Brain microvascular endothelial cell (primary cell): ENCODE data around the gene CAPS2.

Experiments used
- DNase-seq: peaks from one replicate; pipeline ENCODE4 v3.0.0-alpha.2; 2020
- H3K27ac ChIP-seq: fragments of 250-450 bp; sonication (Bioruptor Pico); 2 replicates; pipeline ENCODE4 v1.5.1; 2020; ENCODE audit warnings: mild to moderate bottlenecking, moderate library complexity
- H3K27me3 ChIP-seq: fragments of 250-450 bp; sonication (Bioruptor Pico); replicated peaks from 2 replicates; pipeline ENCODE4 v1.5.1; 2020; ENCODE audit warnings: mild to moderate bottlenecking
- H3K36me3 ChIP-seq: fragments of 250-450 bp; sonication (Bioruptor Pico); replicated peaks from 2 replicates; pipeline ENCODE4 v1.5.1; 2020; ENCODE audit warnings: mild to moderate bottlenecking
- H3K4me3 ChIP-seq: 2 replicates; pipeline ENCODE4 v1.5.1; 2011; ENCODE audit warnings: low read depth, mild to moderate bottlenecking, control low read depth, low read length, moderate library complexity
- in situ Hi-C: cut with HindIII; loops from 2 replicates; pipeline ENCODE4 v1.10.0; 2017; ENCODE audit warnings: low sequenced_read_pairs, low pct_ligation_motif_present
- TF ChIP-seq, protein P1 (sequence below): IDR thresholded peaks from 2 replicates; pipeline ENCODE4 v1.5.1; 2011; ENCODE audit warnings: low read depth, mild to moderate bottlenecking, moderate library complexity, low read length, control low read depth, inconsistent platforms; ENCODE audit errors: missing control alignments

Gene CAPS2

DNA sequence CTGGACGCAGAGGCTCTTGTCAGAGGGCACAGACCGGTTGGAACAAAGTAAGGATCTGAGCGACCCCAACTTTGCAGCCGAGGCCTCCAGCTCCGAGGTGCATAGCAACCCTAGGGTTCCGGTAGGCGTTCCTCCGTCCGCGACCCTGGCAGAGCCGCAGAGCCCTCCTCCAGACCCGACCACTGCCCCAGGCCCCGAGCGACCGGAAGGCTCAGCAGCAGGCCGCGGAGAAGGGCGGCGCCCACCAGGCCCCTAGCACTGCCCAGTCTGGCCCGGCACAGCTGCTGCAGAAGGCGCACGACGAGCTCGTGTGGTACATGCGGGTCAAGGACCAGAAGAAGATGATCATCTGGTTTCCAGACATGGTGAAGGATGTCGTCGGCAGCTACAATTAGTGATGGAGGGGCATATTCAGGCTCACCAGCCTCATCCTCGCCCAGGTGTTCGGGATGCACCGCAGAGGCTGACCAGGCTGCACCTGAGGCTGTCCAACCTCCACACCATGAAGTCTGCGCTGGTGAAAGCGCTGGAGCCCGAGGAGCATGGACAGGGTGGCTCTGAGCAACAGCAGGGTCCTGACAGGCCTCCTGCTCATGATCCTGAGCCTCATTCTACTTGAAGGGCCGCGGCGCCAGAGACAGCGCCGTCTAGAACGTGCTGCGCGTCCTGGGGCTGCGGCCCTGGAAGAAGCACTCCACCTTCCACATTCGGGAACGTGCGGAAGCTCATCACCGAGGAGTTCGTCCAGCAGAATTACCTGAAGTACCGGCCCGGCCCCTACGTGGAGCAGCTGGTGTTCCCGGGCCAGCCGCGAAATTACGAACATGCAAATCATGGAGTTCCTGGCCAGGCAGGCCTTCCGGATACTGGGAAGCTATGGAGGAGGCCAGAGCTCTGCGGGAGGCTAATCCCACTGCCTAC lies 24.5 kb downstream of the CAPS2 start:
- DNase-seq: no peak
- H3K36me3 ChIP-seq: no peaks in the 10 kb centered on the region
- H3K27ac ChIP-seq: no peak overlapping the region
- no peak overlapping the region for H3K4me3 ChIP-seq
- TF ChIP-seq, protein P1, sequence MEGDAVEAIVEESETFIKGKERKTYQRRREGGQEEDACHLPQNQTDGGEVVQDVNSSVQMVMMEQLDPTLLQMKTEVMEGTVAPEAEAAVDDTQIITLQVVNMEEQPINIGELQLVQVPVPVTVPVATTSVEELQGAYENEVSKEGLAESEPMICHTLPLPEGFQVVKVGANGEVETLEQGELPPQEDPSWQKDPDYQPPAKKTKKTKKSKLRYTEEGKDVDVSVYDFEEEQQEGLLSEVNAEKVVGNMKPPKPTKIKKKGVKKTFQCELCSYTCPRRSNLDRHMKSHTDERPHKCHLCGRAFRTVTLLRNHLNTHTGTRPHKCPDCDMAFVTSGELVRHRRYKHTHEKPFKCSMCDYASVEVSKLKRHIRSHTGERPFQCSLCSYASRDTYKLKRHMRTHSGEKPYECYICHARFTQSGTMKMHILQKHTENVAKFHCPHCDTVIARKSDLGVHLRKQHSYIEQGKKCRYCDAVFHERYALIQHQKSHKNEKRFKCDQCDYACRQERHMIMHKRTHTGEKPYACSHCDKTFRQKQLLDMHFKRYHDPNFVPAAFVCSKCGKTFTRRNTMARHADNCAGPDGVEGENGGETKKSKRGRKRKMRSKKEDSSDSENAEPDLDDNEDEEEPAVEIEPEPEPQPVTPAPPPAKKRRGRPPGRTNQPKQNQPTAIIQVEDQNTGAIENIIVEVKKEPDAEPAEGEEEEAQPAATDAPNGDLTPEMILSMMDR: no peak
- in situ Hi-C loops: no loop called here
- H3K27me3 ChIP-seq: no peaks in the 10 kb centered on the region

DNA sequence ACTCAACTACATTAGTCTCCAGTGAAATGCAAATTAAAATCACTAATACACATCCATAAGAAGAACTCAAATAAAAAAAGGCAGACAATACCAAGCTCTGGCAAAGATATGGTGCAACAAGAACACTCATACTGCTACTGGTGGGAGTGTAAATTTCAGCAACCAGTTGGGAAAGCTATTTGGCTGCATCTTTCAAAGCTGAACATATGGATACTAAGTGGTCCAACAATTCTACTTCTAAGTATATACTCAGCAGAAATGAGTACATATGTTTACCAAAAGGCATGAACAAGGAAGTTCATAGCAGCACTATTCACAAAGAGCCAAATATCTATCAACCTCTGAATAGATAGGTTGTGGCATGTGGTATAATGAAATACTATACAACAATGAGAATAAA lies 27.3 kb downstream of the CAPS2 start:
- no peak for DNase-seq
- Histone ChIP-seq H3K27ac (no peak overlapping the region), H3K4me3 (no peak overlapping the region), H3K36me3 (no peaks in the 10 kb centered on the region), H3K27me3 (no peaks in the 10 kb centered on the region)
- in situ Hi-C loops: no loop called here
- TF ChIP-seq, protein P1: no peak

DNA sequence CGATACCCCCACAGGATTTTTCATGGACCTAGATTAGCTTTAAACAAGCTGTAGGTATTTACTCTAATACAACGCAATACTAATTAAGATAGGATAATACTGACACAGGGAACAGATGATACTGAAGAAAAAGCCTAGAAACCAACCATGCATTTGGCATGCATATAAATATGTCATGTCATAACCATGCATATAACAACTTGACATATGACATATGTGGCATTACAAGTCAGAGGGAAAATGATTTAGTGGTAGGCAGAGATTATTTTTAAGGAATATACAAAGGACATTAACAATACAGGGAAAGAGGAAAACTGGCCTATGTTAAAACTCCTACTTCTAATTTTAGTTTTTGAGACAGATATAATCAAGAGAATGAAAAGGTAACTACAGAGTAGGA lies 27.9 kb downstream of the CAPS2 start:
- Histone ChIP-seq H3K27me3 (no peaks in the 10 kb centered on the region), H3K4me3 (no peak overlapping the region), H3K36me3 (no peaks in the 10 kb centered on the region), H3K27ac (no peak overlapping the region)
- DNase-seq: no peak
- in situ Hi-C loops: no loop called here
- TF ChIP-seq, protein P1: no peak

DNA sequence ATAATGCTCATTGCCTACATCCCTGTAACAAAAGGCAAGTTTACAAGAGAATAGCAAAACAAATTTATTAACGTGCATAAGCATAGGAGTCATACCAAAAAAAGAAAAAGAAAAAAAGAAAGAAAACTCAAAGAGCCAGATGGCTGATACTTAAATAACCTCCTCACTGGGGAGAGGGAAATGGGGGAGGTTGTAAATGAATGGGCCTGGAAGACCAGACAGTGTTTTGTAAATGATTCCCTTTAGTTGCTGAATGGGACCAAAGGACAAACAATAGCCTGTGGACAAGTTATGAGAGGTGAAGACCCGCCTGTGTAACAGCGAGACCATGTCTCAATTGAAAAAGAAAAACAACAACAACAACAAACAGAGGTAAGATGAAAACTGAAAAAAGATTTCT lies 35.3 kb downstream of the CAPS2 start:
- TF ChIP-seq, protein P1: no peak
- H3K27me3 ChIP-seq: no peaks in the 10 kb centered on the region
- H3K27ac ChIP-seq: no peak overlapping the region
- DNase-seq: no peak
- in situ Hi-C loops: no loop called here
- H3K4me3 ChIP-seq: no peak overlapping the region
- H3K36me3 ChIP-seq: no peaks in the 10 kb centered on the region

DNA sequence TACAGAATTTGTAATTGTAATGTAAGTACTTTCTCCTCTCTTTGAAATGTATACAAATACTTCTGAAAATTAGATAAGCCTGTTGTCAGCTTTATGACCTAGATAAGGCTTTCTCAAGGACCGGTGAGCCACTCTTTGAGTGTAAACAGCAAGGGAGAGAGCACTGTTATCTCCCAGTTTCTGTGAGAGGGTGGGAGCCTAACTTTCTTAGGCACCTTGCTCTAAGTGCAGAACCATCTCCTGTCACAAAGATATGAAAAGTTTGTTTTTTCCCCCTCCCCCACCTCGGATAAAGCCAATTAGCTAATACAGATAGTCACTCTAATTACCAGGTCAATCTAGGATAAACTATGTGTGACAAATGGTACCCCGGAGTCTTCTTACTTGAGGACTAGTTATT lies 35.8 kb downstream of the CAPS2 start:
- Histone ChIP-seq H3K27ac (no peak overlapping the region), H3K27me3 (no peaks in the 10 kb centered on the region), H3K36me3 (no peaks in the 10 kb centered on the region), H3K4me3 (no peak overlapping the region)
- TF ChIP-seq, protein P1: no peak
- no peak for DNase-seq
- in situ Hi-C loops: no loop called here
